Upper lobe of left lung (tissue), 4 donors: ENCODE data around the gene ODAPH.

Experiments
- CTCF ChIP-seq, 6 experiments: fragments of 450-650 bp in 4 of 6; fragments of 200-600 bp in 2 of 6; sonication (generic) in 2 of 6; IDR thresholded peaks; one replicate each; pipeline ENCODE4 v1.5.1; 2016 to 2019; ENCODE audit warnings: antibody characterized with exemption in 6 of 6
- EP300 ChIP-seq, 4 donors: sonication (generic); formaldehyde crosslinking; IDR thresholded peaks; one replicate each; pipeline ENCODE4 v1.5.1; 2017; ENCODE audit warnings: antibody characterized with exemption in 4 of 4, control low read depth in 2 of 4
- POLR2A ChIP-seq, 4 donors: fragments of 450-650 bp; IDR thresholded peaks; one replicate each; pipeline ENCODE4 v1.5.1; 2016 to 2017; ENCODE audit warnings: antibody characterized with exemption in 4 of 4, mild to moderate bottlenecking in 2 of 4

- TF ChIP-seq EP300 (IDR thresholded peaks at IDR 0.05): no peak
- no peak for TF ChIP-seq CTCF (IDR thresholded peaks at IDR 0.05)
- TF ChIP-seq POLR2A (IDR thresholded peaks at IDR 0.05): no peak
Observed at GRCh38 chr4:75527482-75527881, 28.4 kb upstream of the ODAPH start.
